Stimulated activated CD8-positive, alpha-beta memory T cell treated with anti-CD3 and anti-CD28 coated beads, Interleukin-4, amount 100 ng/mL, for 48 hours (primary cell): ENCODE data around the gene GOLGA6B.
"Not testable (repeated sequence)": the region's sequence is repeated elsewhere in the genome, so short reads cannot be mapped to it uniquely, and the experiment has no call there.

Source experiments
- DNase-seq: peaks from one replicate; pipeline ENCODE4 v3.0.0-alpha.2; 2020

GOLGA6B gene

GRCh38 chr15:72665706-72666105, 11.2 kb downstream of the GOLGA6B start:
- not testable (repeated sequence) for DNase-seq

GRCh38 chr15:72669803-72670202, 15.3 kb downstream of the GOLGA6B start:
- not testable (repeated sequence) for DNase-seq

DNA sequence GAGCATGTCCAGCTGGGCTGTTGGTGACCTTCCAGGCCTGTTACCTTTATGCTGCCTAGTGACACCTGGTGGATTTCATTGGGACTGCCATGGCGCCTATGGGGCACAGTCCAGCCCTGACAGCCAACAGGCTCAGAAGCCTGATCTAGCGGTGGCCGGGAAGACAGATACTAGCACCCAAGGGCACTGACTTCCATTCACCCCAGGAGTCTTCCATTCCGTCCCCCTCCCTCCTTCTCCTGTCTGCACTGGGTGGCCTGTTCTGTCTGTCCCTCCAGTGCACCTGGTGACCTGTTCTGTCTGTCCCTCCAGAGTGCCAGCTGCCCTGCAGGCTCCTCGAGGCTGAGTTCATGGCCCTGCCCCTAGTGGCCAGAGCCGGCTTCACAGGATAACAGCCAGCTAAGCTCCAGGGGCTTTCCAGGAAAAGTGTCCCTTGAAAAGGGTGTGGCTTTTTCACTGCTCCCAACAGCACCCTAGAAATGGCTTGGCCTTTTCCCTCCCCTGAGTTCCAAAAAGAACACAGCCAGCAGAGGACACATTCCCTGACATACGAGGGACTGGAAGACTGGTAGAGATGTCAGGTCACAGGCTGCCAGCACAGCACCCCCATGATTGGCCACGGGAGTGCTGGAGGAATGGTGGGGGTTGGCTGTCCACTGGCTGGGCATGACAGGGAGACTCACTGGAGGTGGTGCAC, 16.3 kb downstream of the GOLGA6B start:
- DNase-seq = peak; percentile 82

- no peak for DNase-seq
Measured at GRCh38 chr15:72671525-72671924, 17.0 kb downstream of the GOLGA6B start.

DNA sequence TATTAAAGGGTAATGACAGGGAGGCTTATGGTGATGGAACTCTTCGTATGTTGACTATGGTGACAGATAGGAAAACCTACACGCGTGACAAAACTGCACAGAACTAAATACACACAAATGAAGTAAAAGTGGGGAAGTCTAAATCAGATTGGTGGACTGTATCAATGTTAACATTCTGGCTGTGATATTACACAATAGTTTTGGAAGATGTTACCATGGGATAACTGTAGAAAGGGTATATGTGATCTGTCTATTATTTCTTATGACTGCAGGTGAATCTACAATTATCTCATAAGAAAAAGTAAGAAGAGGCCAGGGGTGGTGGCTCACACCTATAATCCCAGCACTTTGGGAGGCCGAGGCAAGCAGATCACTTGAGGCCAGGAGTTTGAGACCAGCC, 22.3 kb downstream of the GOLGA6B start:
- no peak for DNase-seq

- no peak for DNase-seq
Measured at GRCh38 chr15:72680931-72681330, 26.4 kb downstream of the GOLGA6B start.

- no peak for DNase-seq
Measured at GRCh38 chr15:72682772-72683171, 28.3 kb downstream of the GOLGA6B start.

- DNase-seq = peak; percentile 27
Measured at GRCh38 chr15:72685301-72685924, 30.9 kb downstream of the GOLGA6B start.

GRCh38 chr15:72685925-72686794, 31.7 kb downstream of the GOLGA6B start, which contains the start of the genes BBS4 and HIGD2B:
Gene BBS4, plus strand, starts transcription at chr15:72686207. Its CDS starts 21 bp downstream, at chr15:72686228.
Gene HIGD2B, minus strand, starts transcription at chr15:72686182. Its CDS starts 9,808 bp downstream, at chr15:72676374.
- DNase-seq = peak; percentile 92

- no peak for DNase-seq
Measured at GRCh38 chr15:72688697-72689096, 34.2 kb downstream of the GOLGA6B start.

DNA sequence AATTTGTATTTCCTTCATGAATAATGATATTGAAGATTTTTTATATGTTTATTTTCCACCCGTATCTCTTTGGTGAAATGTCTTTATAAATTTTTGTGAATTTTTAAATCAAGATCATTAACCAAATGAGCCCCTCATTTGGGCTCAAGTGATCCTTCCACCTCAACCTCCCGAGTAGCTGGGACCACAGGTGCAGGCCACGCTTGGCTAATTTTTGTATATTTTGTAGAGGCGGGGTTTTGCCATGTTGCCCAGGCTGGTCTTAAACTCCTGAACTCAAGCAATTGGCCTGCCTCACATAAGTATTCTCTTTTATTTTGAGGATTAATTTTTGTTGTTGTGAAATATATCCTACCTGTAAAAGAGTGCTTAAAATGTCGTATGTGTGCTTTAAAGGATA, 36.4 kb downstream of the GOLGA6B start:
- DNase-seq = no peak

- no peak for DNase-seq
Measured at GRCh38 chr15:72698938-72699337, 44.4 kb downstream of the GOLGA6B start.

DNA sequence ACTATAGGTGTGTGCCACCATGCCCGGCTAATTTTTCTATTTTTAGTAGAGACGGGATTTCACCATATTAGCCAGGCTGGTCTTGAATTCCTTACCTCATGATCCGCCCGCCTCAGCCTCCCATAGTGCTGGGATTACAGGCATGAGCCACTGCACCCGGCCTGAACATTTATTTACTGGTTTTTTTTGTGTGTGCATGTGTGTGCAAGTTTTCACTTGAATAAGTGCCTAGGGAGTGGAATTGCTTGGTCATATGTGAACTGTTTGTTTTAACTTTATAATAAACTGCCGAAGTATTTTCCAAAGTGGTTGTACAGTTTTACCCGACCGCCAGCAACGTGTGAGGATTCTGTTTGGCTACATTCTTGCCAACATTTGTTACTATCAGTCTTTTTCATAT, 45.6 kb downstream of the GOLGA6B start:
- DNase-seq = no peak

- no peak for DNase-seq
Measured at GRCh38 chr15:72706266-72706665, 51.8 kb downstream of the GOLGA6B start.

DNA sequence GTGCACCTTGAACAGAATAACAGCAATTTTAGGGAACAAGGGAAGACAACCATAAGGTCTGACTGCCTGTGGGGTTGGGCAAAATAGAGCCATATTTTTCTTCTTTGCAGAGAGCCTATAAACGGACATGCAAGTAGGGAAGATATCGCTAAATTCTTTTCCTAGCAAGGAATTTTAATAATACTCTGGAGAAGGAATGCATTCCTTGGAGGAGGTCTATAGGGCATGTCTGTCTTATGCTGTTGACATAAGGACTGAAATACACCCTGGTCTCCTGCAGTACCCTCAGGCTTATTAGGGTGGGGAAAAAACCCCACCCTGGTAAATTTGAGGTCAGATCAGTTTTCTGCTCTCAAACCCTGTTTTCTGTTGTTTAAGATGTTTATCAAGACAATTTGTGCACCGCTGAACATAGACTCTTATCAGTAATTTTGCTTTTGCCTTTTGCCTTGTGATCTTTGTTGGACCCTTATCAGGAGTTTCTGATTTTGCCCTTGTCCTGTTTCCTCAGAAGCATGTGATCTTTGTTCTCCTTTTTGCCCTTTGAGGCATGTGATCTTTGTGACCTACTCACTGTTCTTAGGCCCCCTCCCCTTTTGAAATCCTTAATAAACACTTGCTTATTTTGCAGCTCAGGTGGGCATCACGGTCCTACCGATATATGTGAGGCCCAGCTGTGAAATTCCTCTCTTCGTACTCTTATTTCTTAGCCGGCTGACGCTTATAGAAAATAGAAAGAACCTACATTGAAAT, 54.2 kb downstream of the GOLGA6B start:
- DNase-seq = not testable (repeated sequence)
